ENCODE data around the gene PDE4D.
A peak's percentile ranks its signal among the peaks of the same experiment; 100 is the strongest.
"Not testable (repeated sequence)": the region's sequence is repeated elsewhere in the genome, so short reads cannot be mapped to it uniquely, and the experiment has no call there.

Gene PDE4D

GRCh38 chr5:59587489-59588337 is 305.8 kb downstream of the PDE4D start:
- DNase-seq (ENCODE audit: low read depth in 2 of 3, low spot score in 2 of 3), result no peak

- no peak for DNase-seq (ENCODE audit: low read depth in 2 of 3, low spot score in 2 of 3)
These were observed 306.7 kb downstream of the PDE4D start for GRCh38 chr5:59586841-59587240.

GRCh38 chr5:59584858-59585846 is 308.4 kb downstream of the PDE4D start:
- no peak for DNase-seq (ENCODE audit: low read depth in 2 of 3, low spot score in 2 of 3)

- no peak for DNase-seq (ENCODE audit: low read depth in 2 of 3, low spot score in 2 of 3)
These were observed 309.5 kb downstream of the PDE4D start for GRCh38 chr5:59583810-59584562.

GRCh38 chr5:59583151-59583809 is 310.2 kb downstream of the PDE4D start:
- no peak for DNase-seq (ENCODE audit: low read depth in 2 of 3, low spot score in 2 of 3)

GRCh38 chr5:59582746-59583145 is 310.8 kb downstream of the PDE4D start:
- DNase-seq (ENCODE audit: low read depth in 2 of 3, low spot score in 2 of 3), result no peak

- no peak for DNase-seq (ENCODE audit: low read depth in 2 of 3, low spot score in 2 of 3)
These were observed 313.7 kb downstream of the PDE4D start for GRCh38 chr5:59579824-59580167.

- no peak for DNase-seq (ENCODE audit: low read depth in 2 of 3, low spot score in 2 of 3)
These were observed 314.3 kb downstream of the PDE4D start for GRCh38 chr5:59579101-59579823.

- DNase-seq (ENCODE audit: low read depth in 2 of 3, low spot score in 2 of 3), result no peak
These were observed 316.0 kb downstream of the PDE4D start for GRCh38 chr5:59577485-59577884.

- DNase-seq (ENCODE audit: low read depth in 2 of 3, low spot score in 2 of 3), result no peak
These were observed 317.7 kb downstream of the PDE4D start for GRCh38 chr5:59575648-59576445.

- DNase-seq (ENCODE audit: low read depth in 2 of 3, low spot score in 2 of 3), result not testable (repeated sequence)
These were observed 320.0 kb downstream of the PDE4D start for GRCh38 chr5:59573509-59573908.

- no peak for DNase-seq (ENCODE audit: low read depth in 2 of 3, low spot score in 2 of 3)
These were observed 322.5 kb downstream of the PDE4D start for GRCh38 chr5:59571067-59571466.

- no peak for DNase-seq (ENCODE audit: low read depth in 2 of 3, low spot score in 2 of 3)
These were observed 323.8 kb downstream of the PDE4D start for GRCh38 chr5:59569608-59570334.

- DNase-seq (ENCODE audit: low read depth in 2 of 3, low spot score in 2 of 3), result no peak
These were observed 324.4 kb downstream of the PDE4D start for GRCh38 chr5:59569158-59569557.

- no peak for DNase-seq (ENCODE audit: low read depth in 2 of 3, low spot score in 2 of 3)
These were observed 325.4 kb downstream of the PDE4D start for GRCh38 chr5:59568161-59568560.

- DNase-seq (ENCODE audit: low read depth in 2 of 3, low spot score in 2 of 3), result no peak
These were observed 328.0 kb downstream of the PDE4D start for GRCh38 chr5:59565551-59565950.

GRCh38 chr5:59564895-59565294 is 328.6 kb downstream of the PDE4D start:
- DNase-seq (ENCODE audit: low read depth in 2 of 3, low spot score in 2 of 3), result no peak

GRCh38 chr5:59562756-59563389 is 330.7 kb downstream of the PDE4D start:
- peak in 1 of 3 experiments; percentile 2 for DNase-seq (ENCODE audit: low read depth in 2 of 3, low spot score in 2 of 3)
